Brain microvascular endothelial cell (primary cell): Measurements from ENCODE around the gene LRMDA.

ENCODE experiments used
- DNase-seq: peaks from one replicate; pipeline ENCODE4 v3.0.0-alpha.2; 2020
- H3K27ac ChIP-seq: fragments of 250-450 bp; sonication (Bioruptor Pico); 2 replicates; pipeline ENCODE4 v1.5.1; 2020; ENCODE audit warnings: mild to moderate bottlenecking, moderate library complexity
- H3K27me3 ChIP-seq: fragments of 250-450 bp; sonication (Bioruptor Pico); replicated peaks from 2 replicates; pipeline ENCODE4 v1.5.1; 2020; ENCODE audit warnings: mild to moderate bottlenecking
- H3K36me3 ChIP-seq: fragments of 250-450 bp; sonication (Bioruptor Pico); replicated peaks from 2 replicates; pipeline ENCODE4 v1.5.1; 2020; ENCODE audit warnings: mild to moderate bottlenecking
- H3K4me3 ChIP-seq: 2 replicates; pipeline ENCODE4 v1.5.1; 2011; ENCODE audit warnings: low read depth, mild to moderate bottlenecking, control low read depth, low read length, moderate library complexity
- CTCF ChIP-seq: IDR thresholded peaks from 2 replicates; pipeline ENCODE4 v1.5.1; 2011; ENCODE audit warnings: low read depth, mild to moderate bottlenecking, moderate library complexity, low read length, control low read depth, inconsistent platforms; ENCODE audit errors: missing control alignments
- in situ Hi-C: cut with HindIII; loops from 2 replicates; pipeline ENCODE4 v1.10.0; 2017; ENCODE audit warnings: low sequenced_read_pairs, low pct_ligation_motif_present

LRMDA gene

GRCh38 chr10:75857896-75858295 is 426.5 kb downstream of the LRMDA start:
- H3K27me3 ChIP-seq: no peaks in the 10 kb centered on the region
- H3K36me3 ChIP-seq: no peaks in the 10 kb centered on the region
- no peak for DNase-seq
- no peak overlapping the region for H3K27ac ChIP-seq
- no peak for TF ChIP-seq CTCF
- in situ Hi-C loops: no loop called here
- H3K4me3 ChIP-seq: no peak overlapping the region

DNA sequence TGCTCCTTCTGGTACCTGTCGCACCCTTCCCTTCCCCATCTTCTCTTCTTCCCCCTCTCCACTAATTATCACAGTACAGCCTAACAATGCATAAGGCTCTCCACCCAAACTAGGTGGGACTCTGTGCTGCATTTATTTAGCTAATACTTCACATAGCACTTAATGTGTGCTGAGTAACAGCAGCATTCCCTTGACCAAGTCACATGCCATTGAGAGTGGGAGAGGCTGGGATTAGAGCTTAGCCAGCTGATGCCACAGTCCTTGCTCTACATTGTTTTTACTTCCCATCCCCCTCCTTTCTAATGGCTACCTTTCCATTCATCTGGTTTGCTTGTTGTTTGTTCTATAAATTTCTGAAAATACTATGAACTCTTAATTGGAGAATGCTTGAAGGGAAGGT is 426.9 kb downstream of the LRMDA start:
- in situ Hi-C loops: no loop called here
- Histone ChIP-seq H3K4me3 (no peak overlapping the region), H3K27ac (no peak overlapping the region), H3K36me3 (no peaks in the 10 kb centered on the region), H3K27me3 (no peaks in the 10 kb centered on the region)
- no peak for DNase-seq
- no peak for TF ChIP-seq CTCF

DNA sequence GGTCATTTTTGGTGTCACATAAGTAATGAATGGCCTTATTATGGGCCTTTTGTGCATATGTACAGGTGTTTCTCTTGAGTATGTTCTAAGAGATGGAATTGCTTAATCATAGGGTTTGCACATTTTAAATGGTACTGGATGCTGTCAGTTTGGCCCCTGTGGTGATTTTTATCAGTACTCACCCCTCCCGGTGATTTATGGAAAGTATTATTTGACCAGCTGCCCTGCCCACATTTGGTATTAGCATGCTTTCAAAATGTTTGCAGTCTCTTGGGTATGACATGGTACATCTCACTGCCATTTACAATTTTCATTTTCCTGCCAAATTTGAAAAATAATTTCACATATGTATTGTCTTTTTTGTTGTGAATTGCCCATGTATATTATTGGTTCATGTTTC is 427.7 kb downstream of the LRMDA start:
- in situ Hi-C loops: no loop called here
- no peak for TF ChIP-seq CTCF
- no peaks in the 10 kb centered on the region for H3K27me3 ChIP-seq

GRCh38 chr10:75860009-75860408 is 428.6 kb downstream of the LRMDA start:
- no peak for TF ChIP-seq CTCF
- Histone ChIP-seq H3K27ac (no peak overlapping the region), H3K4me3 (no peak overlapping the region), H3K27me3 (no peaks in the 10 kb centered on the region), H3K36me3 (no peaks in the 10 kb centered on the region)
- DNase-seq: no peak
- in situ Hi-C loops: no loop called here

More for the DNA sequence above, 427.7 kb downstream of the LRMDA start:
- H3K27ac ChIP-seq: no peak overlapping the region
- DNase-seq: no peak
- no peak overlapping the region for H3K4me3 ChIP-seq
- H3K36me3 ChIP-seq: no peaks in the 10 kb centered on the region

- no peak overlapping the region for H3K27ac ChIP-seq
- H3K36me3 ChIP-seq: no peaks in the 10 kb centered on the region
- no peak for DNase-seq
- in situ Hi-C loops: no loop called here
- H3K27me3 ChIP-seq: no peaks in the 10 kb centered on the region
- no peak for TF ChIP-seq CTCF
- no peak overlapping the region for H3K4me3 ChIP-seq
These were observed 430.2 kb downstream of the LRMDA start for GRCh38 chr10:75861582-75861981.

- Histone ChIP-seq H3K4me3 (no peak overlapping the region), H3K36me3 (no peaks in the 10 kb centered on the region), H3K27me3 (no peaks in the 10 kb centered on the region), H3K27ac (no peak overlapping the region)
- no peak for TF ChIP-seq CTCF
- in situ Hi-C loops: no loop called here
- DNase-seq: no peak
These were observed 431.5 kb downstream of the LRMDA start for GRCh38 chr10:75862935-75863334.
